Measurements from ENCODE around the gene OSBPL5. TPM values are rescaled to one million over a fixed set of nuclear protein-coding genes. Genes with fewer than 3 reads are reported as not detected.

OSBPL5 gene
- polyA plus RNA-seq, 4 donors: 18.2 to 20.9 (median 19.8) TPM

GRCh38 chr11:3152471-3153110 lies 12.5 kb downstream of the OSBPL5 start:
- no peak for DNase-seq (ENCODE audit: low read depth in 4 of 4, low spot score in 3 of 4)

GRCh38 chr11:3150726-3151125 lies 14.4 kb downstream of the OSBPL5 start:
- no peak for DNase-seq (ENCODE audit: low read depth in 4 of 4, low spot score in 3 of 4)

- no peak for DNase-seq (ENCODE audit: low read depth in 4 of 4, low spot score in 3 of 4)
Measured at GRCh38 chr11:3149852-3150188, 15.3 kb downstream of the OSBPL5 start.

GRCh38 chr11:3148990-3149851 lies 15.9 kb downstream of the OSBPL5 start:
- no peak for DNase-seq (ENCODE audit: low read depth in 4 of 4, low spot score in 3 of 4)

GRCh38 chr11:3148255-3148989 lies 16.7 kb downstream of the OSBPL5 start:
- DNase-seq (ENCODE audit: low read depth in 4 of 4, low spot score in 3 of 4): no peak

GRCh38 chr11:3147626-3148025 lies 17.5 kb downstream of the OSBPL5 start:
- no peak for DNase-seq (ENCODE audit: low read depth in 4 of 4, low spot score in 3 of 4)

- no peak for DNase-seq (ENCODE audit: low read depth in 4 of 4, low spot score in 3 of 4)
Measured at GRCh38 chr11:3147257-3147619, 17.9 kb downstream of the OSBPL5 start.

- no peak for DNase-seq (ENCODE audit: low read depth in 4 of 4, low spot score in 3 of 4)
Measured at GRCh38 chr11:3146612-3147256, 18.4 kb downstream of the OSBPL5 start.

- DNase-seq (ENCODE audit: low read depth in 4 of 4, low spot score in 3 of 4): no peak
Measured at GRCh38 chr11:3145206-3145520, 19.9 kb downstream of the OSBPL5 start.

GRCh38 chr11:3144296-3145205 lies 20.6 kb downstream of the OSBPL5 start:
- DNase-seq (ENCODE audit: low read depth in 4 of 4, low spot score in 3 of 4): no peak

- no peak for DNase-seq (ENCODE audit: low read depth in 4 of 4, low spot score in 3 of 4)
Measured at GRCh38 chr11:3143136-3143880, 21.8 kb downstream of the OSBPL5 start.

- DNase-seq (ENCODE audit: low read depth in 4 of 4, low spot score in 3 of 4): no peak
Measured at GRCh38 chr11:3140291-3140603, 24.9 kb downstream of the OSBPL5 start.

- no peak for DNase-seq (ENCODE audit: low read depth in 4 of 4, low spot score in 3 of 4)
Measured at GRCh38 chr11:3139481-3140290, 25.4 kb downstream of the OSBPL5 start.

- DNase-seq (ENCODE audit: low read depth in 4 of 4, low spot score in 3 of 4): no peak
Measured at GRCh38 chr11:3139086-3139440, 26.0 kb downstream of the OSBPL5 start.

- DNase-seq (ENCODE audit: low read depth in 4 of 4, low spot score in 3 of 4): no peak
Measured at GRCh38 chr11:3138178-3139085, 26.7 kb downstream of the OSBPL5 start.

GRCh38 chr11:3137486-3138177 lies 27.5 kb downstream of the OSBPL5 start:
- DNase-seq (ENCODE audit: low read depth in 4 of 4, low spot score in 3 of 4): no peak
